AG09309 (cell line): ENCODE data around the gene HMX2.
"Not testable (repeated sequence)": the region's sequence is repeated elsewhere in the genome, so short reads cannot be mapped to it uniquely, and the experiment has no call there.

ENCODE experiments used
- DNase-seq: peaks from one replicate; pipeline ENCODE4 v3.0.0-alpha.2; 2010; ENCODE audit warnings: low read depth
- H3K4me3 ChIP-seq: 2 replicates; pipeline ENCODE4 v1.5.1; 2011; ENCODE audit warnings: mild to moderate bottlenecking, low read depth, low read length, moderate library complexity; ENCODE audit not compliant: control insufficient read depth
- TF ChIP-seq, protein P1 (sequence below): IDR thresholded peaks from 2 replicates; pipeline ENCODE4 v1.5.1; 2011; ENCODE audit warnings: mild to moderate bottlenecking, low read depth, low read length, inconsistent platforms; ENCODE audit not compliant: insufficient read depth, control insufficient read depth; ENCODE audit errors: missing control alignments

The HMX2 gene

GRCh38 chr10:123164319-123164718, 16.4 kb downstream of the HMX2 start:
- no peak for DNase-seq
- H3K4me3 ChIP-seq, result no peak overlapping the region
- TF ChIP-seq, protein P1, sequence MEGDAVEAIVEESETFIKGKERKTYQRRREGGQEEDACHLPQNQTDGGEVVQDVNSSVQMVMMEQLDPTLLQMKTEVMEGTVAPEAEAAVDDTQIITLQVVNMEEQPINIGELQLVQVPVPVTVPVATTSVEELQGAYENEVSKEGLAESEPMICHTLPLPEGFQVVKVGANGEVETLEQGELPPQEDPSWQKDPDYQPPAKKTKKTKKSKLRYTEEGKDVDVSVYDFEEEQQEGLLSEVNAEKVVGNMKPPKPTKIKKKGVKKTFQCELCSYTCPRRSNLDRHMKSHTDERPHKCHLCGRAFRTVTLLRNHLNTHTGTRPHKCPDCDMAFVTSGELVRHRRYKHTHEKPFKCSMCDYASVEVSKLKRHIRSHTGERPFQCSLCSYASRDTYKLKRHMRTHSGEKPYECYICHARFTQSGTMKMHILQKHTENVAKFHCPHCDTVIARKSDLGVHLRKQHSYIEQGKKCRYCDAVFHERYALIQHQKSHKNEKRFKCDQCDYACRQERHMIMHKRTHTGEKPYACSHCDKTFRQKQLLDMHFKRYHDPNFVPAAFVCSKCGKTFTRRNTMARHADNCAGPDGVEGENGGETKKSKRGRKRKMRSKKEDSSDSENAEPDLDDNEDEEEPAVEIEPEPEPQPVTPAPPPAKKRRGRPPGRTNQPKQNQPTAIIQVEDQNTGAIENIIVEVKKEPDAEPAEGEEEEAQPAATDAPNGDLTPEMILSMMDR, result no peak

DNA sequence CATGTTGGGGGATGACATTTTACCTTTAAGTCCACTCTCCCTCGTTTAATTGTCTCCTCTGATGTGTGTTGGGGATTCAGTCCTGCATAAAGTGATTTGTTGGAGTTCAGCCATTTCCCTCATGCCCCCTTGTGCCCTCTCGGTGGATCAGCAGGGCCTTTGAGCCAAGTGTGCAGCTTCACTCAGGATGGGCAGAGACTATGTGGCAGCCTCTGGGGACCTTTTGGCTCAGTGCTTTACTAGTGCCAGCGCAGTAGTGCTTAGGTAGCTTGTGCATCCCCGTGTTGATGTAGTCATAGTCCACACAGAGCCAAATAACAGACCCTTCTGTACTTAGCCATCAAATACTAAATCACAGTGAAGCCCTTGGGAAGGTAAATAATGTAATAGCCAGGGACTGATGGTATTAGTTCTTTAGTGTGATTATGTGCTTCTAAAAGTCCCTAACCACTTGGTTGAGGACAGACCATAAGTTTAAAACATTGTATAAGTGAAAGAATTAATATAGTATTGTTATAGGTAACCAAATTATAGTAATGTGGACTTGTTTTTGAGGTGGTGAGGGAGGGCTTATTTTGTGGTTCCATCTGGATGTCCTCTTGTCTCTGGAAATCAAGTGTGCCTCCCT, 17.6 kb downstream of the HMX2 start:
- TF ChIP-seq, protein P1, result peak; percentile 3
- no peak overlapping the region for H3K4me3 ChIP-seq
- no peak for DNase-seq

GRCh38 chr10:123166618-123167017, 18.7 kb downstream of the HMX2 start:
- DNase-seq, result no peak

GRCh38 chr10:123170961-123171360, 23.0 kb downstream of the HMX2 start:
- no peak overlapping the region for H3K4me3 ChIP-seq
- TF ChIP-seq, protein P1, result no peak
- DNase-seq, result no peak

More at GRCh38 chr10:123166618-123167017, 18.7 kb downstream of the HMX2 start:
- TF ChIP-seq, protein P1, result no peak
- H3K4me3 ChIP-seq, result no peak overlapping the region

DNA sequence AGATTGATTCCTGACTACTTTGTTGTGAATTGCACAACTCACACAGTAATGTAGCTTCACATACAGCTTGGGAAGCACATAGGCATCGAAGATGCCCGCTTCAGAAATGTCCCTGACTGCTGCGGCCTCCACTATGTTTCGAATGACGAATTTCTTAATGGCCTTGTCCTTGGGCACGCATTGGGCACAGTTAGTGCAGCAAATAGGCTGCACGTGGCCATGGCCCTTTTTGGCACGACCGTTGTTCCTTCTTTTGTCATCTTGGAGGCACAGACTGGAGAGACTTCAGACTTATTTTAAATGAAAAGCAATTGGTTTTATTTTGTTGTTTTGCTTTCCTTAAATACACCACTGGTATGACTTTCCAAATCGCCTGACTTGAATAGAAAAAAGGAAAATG, 23.7 kb downstream of the HMX2 start:
- not testable (repeated sequence) for DNase-seq, H3K4me3 ChIP-seq

- DNase-seq, result no peak
- TF ChIP-seq, protein P1, result no peak
- no peak overlapping the region for H3K4me3 ChIP-seq
These were observed 27.8 kb downstream of the HMX2 start for GRCh38 chr10:123175389-123176387.

GRCh38 chr10:123178390-123178789, 30.5 kb downstream of the HMX2 start:
- not testable (repeated sequence) for DNase-seq, H3K4me3 ChIP-seq
